RWPE2 (cell line): ENCODE data around the gene UBASH3A.

Source experiments
- ATAC-seq: fragments of 200-7000 bp; cut with Tn5 transposase; 3 replicates; pipeline ENCODE4 v1.9.1; 2021; ENCODE audit warnings: low read depth
- DNase-seq: peaks from one replicate; pipeline ENCODE4 v3.0.0-alpha.2; 2020; ENCODE audit warnings: low spot score
- H3K27ac ChIP-seq: fragments of 450-650 bp; 2 replicates; pipeline ENCODE4 v1.5.1; 2017; ENCODE audit warnings: mild to moderate bottlenecking; ENCODE audit not compliant: poor library complexity, severe bottlenecking
- H3K27me3 ChIP-seq: fragments of 250-450 bp; sonication (Bioruptor Pico); 2 replicates; pipeline ENCODE4 v1.5.1; 2021; ENCODE audit warnings: mild to moderate bottlenecking, moderate library complexity; ENCODE audit not compliant: insufficient read depth, poor library complexity, severe bottlenecking
- H3K36me3 ChIP-seq: fragments of 250-450 bp; sonication (Bioruptor Pico); 2 replicates; pipeline ENCODE4 v1.5.1; 2020; ENCODE audit warnings: low read depth, mild to moderate bottlenecking, moderate library complexity
- H3K4me1 ChIP-seq: fragments of 250-450 bp; sonication (Bioruptor Pico); 2 replicates; pipeline ENCODE4 v1.5.1; 2021; ENCODE audit warnings: mild to moderate bottlenecking, moderate library complexity; ENCODE audit not compliant: insufficient read depth, poor library complexity, severe bottlenecking
- H3K4me3 ChIP-seq: fragments of 250-450 bp; sonication (Bioruptor Pico); 2 replicates; pipeline ENCODE4 v1.5.1; 2021; ENCODE audit warnings: mild to moderate bottlenecking, moderate library complexity; ENCODE audit not compliant: severe bottlenecking
- H3K9me3 ChIP-seq: fragments of 250-450 bp; sonication (Bioruptor Pico); 2 replicates; pipeline ENCODE4 v1.5.1; 2021; ENCODE audit warnings: mild to moderate bottlenecking, moderate library complexity; ENCODE audit not compliant: severe bottlenecking
- TF ChIP-seq, protein P1 (sequence below): fragments of 450-650 bp; IDR thresholded peaks from one replicate; pipeline ENCODE4 v1.5.1; 2017; ENCODE audit warnings: mild to moderate bottlenecking, moderate library complexity; ENCODE audit not compliant: poor library complexity, severe bottlenecking

UBASH3A gene

DNA sequence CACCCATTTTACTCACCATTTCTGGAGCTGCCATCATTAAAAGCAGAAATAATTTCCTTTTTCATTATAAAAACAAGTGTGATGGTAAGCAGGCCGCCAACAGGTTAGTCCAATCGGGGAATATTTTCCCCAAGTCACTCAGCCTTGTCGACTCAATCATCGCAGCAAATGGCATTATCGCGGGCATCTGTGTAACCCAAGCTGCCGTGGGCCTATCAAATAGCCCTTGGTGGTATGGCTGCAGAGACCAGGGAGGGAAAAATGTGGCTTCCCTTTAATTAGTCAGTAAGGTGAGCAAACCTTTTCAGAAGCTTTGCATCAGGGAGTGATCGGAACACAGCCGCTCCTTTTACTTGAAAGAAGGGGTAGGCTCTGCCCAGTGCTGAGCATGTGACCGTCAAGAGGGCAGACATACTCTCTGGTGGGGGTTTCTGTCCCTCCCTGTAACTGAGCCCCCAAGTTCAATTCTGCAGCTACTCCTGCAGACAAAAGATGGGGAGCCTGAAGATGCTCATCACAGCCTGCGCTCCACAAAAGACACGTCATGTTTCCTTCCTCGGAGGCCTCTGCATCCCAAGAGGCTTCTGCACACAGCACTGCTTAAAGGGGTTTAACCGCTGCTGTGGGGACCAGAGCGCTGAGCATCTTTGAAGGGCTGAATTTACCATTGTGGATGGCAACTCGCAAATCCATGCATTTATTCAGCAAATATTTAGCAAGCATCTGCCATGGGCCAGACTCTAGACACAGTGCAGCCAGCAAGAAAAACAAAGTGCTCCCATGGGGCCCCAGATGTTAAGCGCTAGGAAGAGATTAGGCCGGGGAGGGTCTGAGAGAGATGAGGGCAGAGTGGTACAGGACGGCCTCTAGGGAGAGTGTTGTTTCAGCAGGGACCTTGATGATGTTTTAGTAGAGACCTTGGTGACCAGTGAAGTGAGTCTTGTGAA is 6.6 kb upstream of the UBASH3A start:
- no peak overlapping the region for H3K27ac ChIP-seq
- TF ChIP-seq, protein P1, sequence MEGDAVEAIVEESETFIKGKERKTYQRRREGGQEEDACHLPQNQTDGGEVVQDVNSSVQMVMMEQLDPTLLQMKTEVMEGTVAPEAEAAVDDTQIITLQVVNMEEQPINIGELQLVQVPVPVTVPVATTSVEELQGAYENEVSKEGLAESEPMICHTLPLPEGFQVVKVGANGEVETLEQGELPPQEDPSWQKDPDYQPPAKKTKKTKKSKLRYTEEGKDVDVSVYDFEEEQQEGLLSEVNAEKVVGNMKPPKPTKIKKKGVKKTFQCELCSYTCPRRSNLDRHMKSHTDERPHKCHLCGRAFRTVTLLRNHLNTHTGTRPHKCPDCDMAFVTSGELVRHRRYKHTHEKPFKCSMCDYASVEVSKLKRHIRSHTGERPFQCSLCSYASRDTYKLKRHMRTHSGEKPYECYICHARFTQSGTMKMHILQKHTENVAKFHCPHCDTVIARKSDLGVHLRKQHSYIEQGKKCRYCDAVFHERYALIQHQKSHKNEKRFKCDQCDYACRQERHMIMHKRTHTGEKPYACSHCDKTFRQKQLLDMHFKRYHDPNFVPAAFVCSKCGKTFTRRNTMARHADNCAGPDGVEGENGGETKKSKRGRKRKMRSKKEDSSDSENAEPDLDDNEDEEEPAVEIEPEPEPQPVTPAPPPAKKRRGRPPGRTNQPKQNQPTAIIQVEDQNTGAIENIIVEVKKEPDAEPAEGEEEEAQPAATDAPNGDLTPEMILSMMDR, result no peak
- H3K4me1 ChIP-seq, result peaks cover 10% of the 10 kb centered on the region
- H3K4me3 ChIP-seq, result no peak overlapping the region
- no peaks in the 10 kb centered on the region for H3K9me3 ChIP-seq
- H3K36me3 ChIP-seq, result no peaks in the 10 kb centered on the region
- H3K27me3 ChIP-seq, result no peaks in the 10 kb centered on the region
- no peak for ATAC-seq
- DNase-seq, result no peak

DNA sequence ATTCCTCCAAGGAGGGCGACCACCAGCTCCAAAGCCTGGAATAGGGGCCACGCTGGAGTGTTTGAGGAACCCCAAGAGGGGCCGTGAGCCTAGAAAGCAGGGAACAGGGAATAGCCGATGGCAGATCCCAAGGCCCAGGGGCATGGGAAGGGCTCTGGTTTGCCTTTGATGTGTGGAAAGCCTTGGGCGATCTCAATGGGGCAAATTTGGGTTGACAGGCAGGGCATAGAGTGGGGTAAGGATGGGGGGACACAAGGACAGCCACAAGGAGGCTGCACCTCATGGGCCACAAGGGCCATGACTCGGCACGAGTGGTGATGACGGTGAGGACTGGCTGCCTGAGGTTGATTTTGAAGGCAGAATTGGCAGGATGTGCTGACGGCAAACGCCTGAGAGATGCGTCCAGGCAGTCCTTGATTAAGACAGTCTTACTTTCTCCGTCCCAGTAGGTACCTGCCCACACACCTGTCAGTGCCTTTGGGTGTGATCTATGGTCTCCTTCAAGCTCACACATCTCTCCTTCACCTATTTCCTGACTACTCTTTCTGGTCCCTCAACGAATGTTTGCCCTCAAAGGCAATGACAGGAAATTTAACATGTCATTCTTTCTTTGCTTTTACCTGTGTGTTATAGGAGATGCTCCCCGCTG is 5.8 kb upstream of the UBASH3A start:
- DNase-seq (no peak), ATAC-seq (no peak)
- Histone ChIP-seq H3K4me1 (peaks cover 10% of the 10 kb centered on the region), H3K36me3 (no peaks in the 10 kb centered on the region), H3K27ac (no peak overlapping the region), H3K9me3 (no peaks in the 10 kb centered on the region), H3K4me3 (no peak overlapping the region), H3K27me3 (no peaks in the 10 kb centered on the region)
- TF ChIP-seq, protein P1, result no peak

DNA sequence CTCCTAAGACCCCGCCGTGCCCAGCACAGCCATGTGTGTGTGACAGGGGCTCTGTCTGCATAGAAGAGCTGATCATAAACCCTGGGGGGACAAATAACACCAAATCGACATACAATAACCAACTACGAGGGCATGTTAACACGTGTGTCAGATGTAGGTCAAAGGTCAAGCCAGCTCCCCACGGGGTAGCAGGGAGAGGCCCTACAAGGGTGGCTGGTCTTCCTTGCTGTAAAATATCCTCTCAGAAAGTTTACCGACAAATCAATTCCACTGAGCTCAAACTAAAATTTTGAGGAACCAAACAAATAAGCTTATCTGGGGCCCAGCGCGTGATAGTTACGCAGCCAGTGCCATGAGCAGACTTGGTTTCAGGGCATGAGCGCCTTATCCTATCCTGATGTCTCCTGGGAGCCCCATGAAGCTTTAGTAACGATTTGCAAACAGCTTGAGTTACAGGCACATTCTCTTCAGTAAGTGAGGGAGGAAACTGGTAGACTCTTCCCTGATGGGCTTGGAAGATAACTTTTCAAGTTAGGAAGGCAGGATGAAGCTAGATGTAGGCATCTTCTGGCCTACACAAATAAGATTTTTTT is 5.2 kb upstream of the UBASH3A start:
- Histone ChIP-seq H3K4me3 (no peak overlapping the region), H3K36me3 (no peaks in the 10 kb centered on the region), H3K27ac (no peak overlapping the region), H3K4me1 (peaks cover 10% of the 10 kb centered on the region), H3K27me3 (no peaks in the 10 kb centered on the region), H3K9me3 (no peaks in the 10 kb centered on the region)
- TF ChIP-seq, protein P1, result no peak
- DNase-seq (no peak), ATAC-seq (no peak)

DNA sequence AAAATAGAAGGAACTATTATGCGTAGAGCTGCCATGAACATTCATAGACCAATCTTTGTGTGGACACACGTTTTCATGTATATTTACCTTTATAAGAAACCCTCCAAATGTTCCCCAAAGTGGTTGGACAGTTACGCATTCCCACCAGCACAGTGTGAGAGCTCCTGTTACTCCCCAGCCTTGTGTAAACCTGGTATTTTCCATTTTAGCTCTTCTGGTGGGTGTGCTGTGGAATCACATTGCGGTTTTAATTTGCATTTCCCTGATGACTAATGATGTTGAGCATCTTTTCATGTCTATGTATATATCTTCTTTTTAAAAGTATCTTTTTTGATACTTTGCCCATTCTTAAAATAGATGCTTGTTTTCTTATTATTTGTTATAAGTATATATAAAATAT is 3.2 kb upstream of the UBASH3A start:
- Histone ChIP-seq H3K4me3 (no peak overlapping the region), H3K4me1 (peaks cover 10% of the 10 kb centered on the region), H3K27ac (no peak overlapping the region), H3K9me3 (no peaks in the 10 kb centered on the region), H3K36me3 (no peaks in the 10 kb centered on the region), H3K27me3 (no peaks in the 10 kb centered on the region)
- TF ChIP-seq, protein P1, result no peak
- DNase-seq (no peak), ATAC-seq (no peak)
